GM19468 (cell line): ENCODE results near the gene NDUFV2.

Experiments used
- ATAC-seq: cut with Tn5 transposase; IDR thresholded peaks from one replicate; pipeline ENCODE4 v1.9.1; 2021; ENCODE audit warnings: mild to moderate bottlenecking, moderate library complexity, moderate number of reproducible peaks; ENCODE audit not compliant: unreplicated experiment; ENCODE audit errors: extremely low read depth

Gene NDUFV2

GRCh38 chr18:9102508-9103375 lies at the start of gene NDUFV2:
Gene NDUFV2, plus strand, starts transcription at chr18:9102699. Its CDS starts 45 bp downstream, at chr18:9102744.
- ATAC-seq = peak; percentile 93

- ATAC-seq = no peak
Observed at GRCh38 chr18:9053814-9054213, 48.7 kb upstream of the NDUFV2 start.

- ATAC-seq = no peak
Observed at GRCh38 chr18:9055185-9055584, 47.3 kb upstream of the NDUFV2 start.

GRCh38 chr18:9055626-9056025 lies 46.9 kb upstream of the NDUFV2 start:
- ATAC-seq = no peak

- no peak for ATAC-seq
Observed at GRCh38 chr18:9057646-9058045, 44.9 kb upstream of the NDUFV2 start.

- no peak for ATAC-seq
Observed at GRCh38 chr18:9058406-9058805, 44.1 kb upstream of the NDUFV2 start.

- no peak for ATAC-seq
Observed at GRCh38 chr18:9062418-9062751, 40.1 kb upstream of the NDUFV2 start.

GRCh38 chr18:9065864-9066263 lies 36.6 kb upstream of the NDUFV2 start:
- ATAC-seq = no peak

GRCh38 chr18:9066358-9066757 lies 36.1 kb upstream of the NDUFV2 start:
- no peak for ATAC-seq

GRCh38 chr18:9066817-9067306 lies 35.6 kb upstream of the NDUFV2 start:
- peak; percentile 54 for ATAC-seq

GRCh38 chr18:9067823-9068222 lies 34.7 kb upstream of the NDUFV2 start:
- no peak for ATAC-seq

GRCh38 chr18:9068346-9068745 lies 34.2 kb upstream of the NDUFV2 start:
- ATAC-seq = no peak

- ATAC-seq = no peak
Observed at GRCh38 chr18:9069601-9070000, 32.9 kb upstream of the NDUFV2 start.

- ATAC-seq = no peak
Observed at GRCh38 chr18:9070212-9070611, 32.3 kb upstream of the NDUFV2 start.

- ATAC-seq = no peak
Observed at GRCh38 chr18:9079818-9080528, 22.5 kb upstream of the NDUFV2 start.

GRCh38 chr18:9081940-9082339 lies 20.6 kb upstream of the NDUFV2 start:
- no peak for ATAC-seq

- peak; percentile 87 for ATAC-seq
Observed at GRCh38 chr18:9082711-9083510, 19.6 kb upstream of the NDUFV2 start.

GRCh38 chr18:9086015-9086414 lies 16.5 kb upstream of the NDUFV2 start:
- no peak for ATAC-seq

- no peak for ATAC-seq
Observed at GRCh38 chr18:9086624-9087023, 15.9 kb upstream of the NDUFV2 start.

- no peak for ATAC-seq
Observed at GRCh38 chr18:9087144-9087543, 15.4 kb upstream of the NDUFV2 start.

GRCh38 chr18:9088252-9088651 lies 14.2 kb upstream of the NDUFV2 start:
- no peak for ATAC-seq
